Skeletal muscle cell (primary cell): ENCODE measurements around the gene ACVRL1.

Source experiments
- DNase-seq: peaks from one replicate; pipeline ENCODE4 v3.0.0-alpha.2; 2010; ENCODE audit warnings: low read depth
- H3K4me3 ChIP-seq: 2 replicates; pipeline ENCODE4 v1.5.1; 2011; ENCODE audit warnings: low read depth, mild to moderate bottlenecking, control low read depth, low read length, moderate library complexity

Gene ACVRL1

DNA sequence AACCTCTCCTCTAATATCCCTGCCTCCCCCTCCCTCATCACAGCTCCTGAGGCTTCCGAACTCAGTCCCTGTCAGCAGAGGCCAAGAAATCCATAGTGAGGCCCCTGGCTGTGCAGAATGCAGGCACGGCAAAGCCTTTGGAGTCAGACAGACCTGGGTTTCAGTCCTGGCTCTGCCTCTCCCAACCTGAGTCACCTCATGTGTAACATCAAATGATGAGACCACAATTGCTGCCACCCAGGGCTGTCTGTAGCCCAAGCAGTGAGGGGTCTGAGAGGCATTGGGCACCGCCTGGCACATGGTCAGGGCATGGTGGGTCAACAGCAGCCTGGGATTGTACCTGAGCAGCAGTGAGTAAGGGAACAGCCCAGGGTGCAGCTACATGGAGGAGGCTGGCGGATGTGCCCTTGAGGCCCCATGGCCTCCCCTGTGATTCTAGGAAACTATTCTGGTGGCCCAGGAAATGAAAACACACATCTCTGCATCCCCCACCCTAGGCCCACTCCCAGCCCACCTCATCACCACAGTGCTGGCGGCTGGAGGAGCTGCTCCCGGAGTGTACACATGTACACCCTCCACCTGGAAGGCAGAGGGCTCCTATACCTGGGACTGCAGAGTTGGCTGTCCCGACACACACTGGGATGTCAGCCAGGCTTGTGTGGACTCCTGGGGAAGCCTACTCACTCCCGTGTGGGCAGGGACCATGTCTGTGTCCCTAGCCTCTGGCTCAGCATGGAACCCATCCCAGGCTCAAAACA, 11.7 kb upstream of the ACVRL1 start:
- no peak overlapping the region for H3K4me3 ChIP-seq
- DNase-seq: no peak

DNA sequence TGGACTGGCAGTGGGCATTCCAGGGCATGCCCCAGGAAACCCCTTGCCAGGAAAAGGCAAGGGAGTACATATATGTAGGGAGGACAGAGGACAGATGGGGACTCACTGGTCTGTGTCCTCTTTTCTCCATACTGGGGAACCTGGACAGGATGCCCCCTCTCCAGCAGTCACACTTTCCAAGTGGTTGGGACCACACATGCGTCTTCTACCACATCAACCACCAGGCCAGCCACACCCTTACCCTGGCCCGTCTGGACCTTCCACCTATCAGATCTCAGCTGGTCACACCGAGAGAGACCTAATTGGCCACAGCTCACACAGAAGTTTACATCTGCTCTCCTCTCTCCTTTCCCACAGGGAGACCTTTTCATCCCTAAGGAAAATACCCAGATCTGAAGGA, 11.1 kb upstream of the ACVRL1 start:
- no peak overlapping the region for H3K4me3 ChIP-seq
- DNase-seq: no peak

DNA sequence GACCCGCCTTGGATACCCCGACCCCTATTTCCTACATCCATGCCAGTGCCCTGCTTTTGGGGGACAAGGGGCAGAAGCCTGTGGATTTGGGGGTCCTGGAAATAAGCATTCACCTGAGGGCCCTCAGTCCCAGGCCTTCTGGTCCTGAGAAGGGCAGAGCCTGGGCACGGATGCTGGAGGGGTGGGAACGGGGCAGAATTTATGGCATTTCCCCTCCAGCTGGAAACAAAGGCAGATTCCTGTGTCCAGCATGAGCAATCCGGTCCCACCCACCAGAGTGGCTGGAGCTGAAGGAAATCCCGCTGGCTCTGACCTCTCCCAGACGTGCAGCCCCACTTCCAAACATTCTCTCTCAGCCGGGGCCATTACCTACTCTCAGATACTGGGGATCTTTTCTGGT, 10.1 kb upstream of the ACVRL1 start:
- no peak for DNase-seq
- no peak overlapping the region for H3K4me3 ChIP-seq

DNA sequence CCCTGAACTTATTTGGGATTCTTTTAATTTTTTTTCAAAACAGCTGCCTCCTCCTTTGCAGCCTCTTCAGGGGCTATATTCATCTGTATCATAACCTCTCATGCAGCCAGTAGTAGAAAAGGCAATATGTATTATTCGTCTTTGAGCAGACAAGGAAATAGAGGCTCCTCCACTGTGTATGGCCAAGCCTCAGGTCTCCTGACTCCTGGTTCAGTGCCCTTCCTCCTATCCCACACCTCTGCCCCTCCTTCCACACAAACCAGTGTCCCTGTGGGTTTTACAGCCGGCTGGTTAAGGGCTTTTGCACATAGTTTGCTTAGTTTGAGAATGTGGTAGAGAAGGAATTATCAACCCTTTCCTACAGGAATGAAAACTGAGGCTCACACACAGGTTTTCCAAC, 8.8 kb upstream of the ACVRL1 start:
- no peak overlapping the region for H3K4me3 ChIP-seq
- no peak for DNase-seq

DNA sequence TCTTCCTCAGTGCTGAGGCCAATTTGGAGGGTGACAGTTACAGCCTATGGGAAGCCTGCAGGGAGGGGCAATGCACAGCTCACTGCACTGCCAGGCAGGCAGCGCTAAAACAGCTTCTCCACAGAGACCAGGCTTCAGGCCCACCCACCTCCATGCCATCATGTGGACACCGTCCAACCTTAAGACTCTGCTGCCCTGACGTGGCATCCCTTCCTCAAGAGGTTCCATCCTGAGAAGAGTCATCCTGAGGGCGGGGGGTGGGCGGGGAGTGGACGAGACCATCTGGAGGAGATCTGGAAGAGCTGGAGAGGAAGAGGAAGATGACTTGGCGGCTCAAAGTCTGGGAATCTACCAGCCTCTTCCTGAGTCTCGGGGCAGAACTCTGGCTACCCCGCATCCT, 8.4 kb upstream of the ACVRL1 start:
- DNase-seq: no peak
- no peak overlapping the region for H3K4me3 ChIP-seq

DNA sequence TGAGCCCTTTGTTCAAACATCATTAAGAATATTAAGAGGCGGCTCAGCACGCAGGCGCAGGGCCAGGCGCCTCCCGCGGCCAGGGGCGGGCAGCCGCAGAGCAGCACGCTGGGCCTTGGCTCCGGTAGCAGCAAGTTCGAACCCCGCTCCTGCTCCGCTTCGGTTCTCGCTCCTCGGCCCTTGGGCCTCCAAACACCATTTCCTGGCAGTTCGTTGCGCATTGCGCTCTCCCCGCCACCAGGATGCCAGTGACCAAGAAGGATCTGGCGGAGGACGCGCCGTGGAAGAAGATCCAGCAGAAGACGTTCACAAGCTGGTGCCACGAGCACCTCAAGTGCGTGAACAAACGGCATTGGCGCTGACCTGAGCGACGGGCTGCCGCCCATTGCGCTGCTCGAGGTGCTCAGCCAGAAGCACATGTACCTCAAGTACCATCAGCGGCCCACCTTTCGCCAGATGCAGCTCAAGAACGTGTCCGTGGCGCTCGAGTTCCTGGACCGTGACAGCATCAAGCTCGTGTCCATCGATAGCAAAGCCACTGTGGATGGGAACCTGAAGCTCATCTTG, 6.9 kb upstream of the ACVRL1 start:
- H3K4me3 ChIP-seq: no peak overlapping the region
- no peak for DNase-seq

DNA sequence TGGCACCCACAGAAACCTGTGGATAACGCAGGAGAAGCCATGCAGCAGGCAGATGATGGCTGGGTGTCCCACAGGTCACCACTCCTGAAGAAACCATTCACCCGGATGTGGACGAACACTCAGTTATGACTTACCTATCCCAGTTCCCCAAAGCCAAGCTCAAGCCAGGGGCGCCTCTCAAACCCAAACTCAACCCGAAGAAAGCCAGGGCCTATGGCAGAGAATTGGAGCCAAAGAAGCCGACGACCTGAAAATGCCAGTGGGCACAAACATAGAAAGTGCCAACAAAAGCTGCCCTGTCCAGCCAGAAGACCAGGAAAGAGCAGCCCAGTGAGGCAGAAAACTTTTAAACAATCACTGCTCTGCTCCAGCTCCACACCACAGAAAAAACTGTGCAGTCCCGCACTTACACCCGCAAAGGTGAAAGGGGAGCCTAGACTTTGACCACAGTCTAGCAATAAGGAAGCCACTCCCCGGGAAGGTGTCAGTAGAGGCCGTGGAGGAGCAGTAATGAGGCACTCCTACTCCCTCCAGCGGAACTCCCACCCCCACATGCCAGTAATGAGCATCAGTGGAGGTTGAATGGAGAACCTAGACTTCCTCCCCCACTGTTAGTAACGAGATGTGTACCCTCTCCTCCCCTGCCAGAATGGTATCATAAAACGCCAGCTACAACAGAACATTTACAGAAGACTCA, 6.0 kb upstream of the ACVRL1 start:
- no peak overlapping the region for H3K4me3 ChIP-seq
- no peak for DNase-seq

DNA sequence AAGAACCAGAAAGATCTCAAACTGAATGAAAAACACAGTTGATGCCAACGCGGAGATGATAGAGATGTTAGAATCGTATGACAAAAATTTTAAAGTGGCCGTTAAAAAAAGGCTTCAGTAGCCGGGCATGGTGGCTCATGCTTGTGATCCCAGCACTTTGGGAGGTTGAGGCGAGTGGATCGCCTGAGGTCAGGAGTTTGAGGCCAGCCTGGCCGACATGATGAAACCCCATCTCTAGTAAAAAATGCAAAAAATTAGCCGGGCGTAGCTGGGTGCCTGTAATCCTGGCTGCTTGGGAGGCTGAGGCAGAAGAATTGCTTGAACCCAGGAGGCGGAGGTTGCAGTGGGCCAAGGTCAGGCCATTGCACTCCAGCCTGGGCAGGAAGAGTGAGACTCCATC, 5.4 kb upstream of the ACVRL1 start:
- H3K4me3 ChIP-seq: no peak overlapping the region
- no peak for DNase-seq

DNA sequence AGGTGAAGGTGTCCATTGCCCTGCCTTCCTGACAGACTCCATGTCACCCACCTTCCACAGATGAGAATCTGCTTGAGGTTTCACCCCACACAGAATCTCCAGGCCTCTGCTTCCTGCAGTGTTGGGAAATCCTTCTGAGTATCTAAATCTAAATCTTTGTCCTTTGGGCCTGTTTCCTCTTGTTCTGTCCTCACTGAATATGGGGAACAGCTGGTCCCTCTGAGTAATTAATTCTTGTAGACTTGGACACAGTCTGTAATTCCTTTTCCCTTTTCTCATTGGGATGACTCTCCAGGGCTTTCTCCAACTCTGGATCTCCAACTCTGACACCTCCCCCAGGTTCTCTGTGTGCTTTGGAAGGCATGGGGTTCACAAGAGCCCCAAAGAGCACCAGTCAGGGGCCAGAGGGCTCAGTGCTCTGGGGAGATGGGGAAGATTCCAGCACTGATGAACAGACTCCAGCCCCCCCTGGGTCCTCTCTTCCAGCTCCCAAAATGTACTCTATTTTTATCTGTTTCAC, 2.3 kb upstream of the ACVRL1 start:
- H3K4me3 ChIP-seq: no peak overlapping the region
- DNase-seq: peak; percentile 47

DNA sequence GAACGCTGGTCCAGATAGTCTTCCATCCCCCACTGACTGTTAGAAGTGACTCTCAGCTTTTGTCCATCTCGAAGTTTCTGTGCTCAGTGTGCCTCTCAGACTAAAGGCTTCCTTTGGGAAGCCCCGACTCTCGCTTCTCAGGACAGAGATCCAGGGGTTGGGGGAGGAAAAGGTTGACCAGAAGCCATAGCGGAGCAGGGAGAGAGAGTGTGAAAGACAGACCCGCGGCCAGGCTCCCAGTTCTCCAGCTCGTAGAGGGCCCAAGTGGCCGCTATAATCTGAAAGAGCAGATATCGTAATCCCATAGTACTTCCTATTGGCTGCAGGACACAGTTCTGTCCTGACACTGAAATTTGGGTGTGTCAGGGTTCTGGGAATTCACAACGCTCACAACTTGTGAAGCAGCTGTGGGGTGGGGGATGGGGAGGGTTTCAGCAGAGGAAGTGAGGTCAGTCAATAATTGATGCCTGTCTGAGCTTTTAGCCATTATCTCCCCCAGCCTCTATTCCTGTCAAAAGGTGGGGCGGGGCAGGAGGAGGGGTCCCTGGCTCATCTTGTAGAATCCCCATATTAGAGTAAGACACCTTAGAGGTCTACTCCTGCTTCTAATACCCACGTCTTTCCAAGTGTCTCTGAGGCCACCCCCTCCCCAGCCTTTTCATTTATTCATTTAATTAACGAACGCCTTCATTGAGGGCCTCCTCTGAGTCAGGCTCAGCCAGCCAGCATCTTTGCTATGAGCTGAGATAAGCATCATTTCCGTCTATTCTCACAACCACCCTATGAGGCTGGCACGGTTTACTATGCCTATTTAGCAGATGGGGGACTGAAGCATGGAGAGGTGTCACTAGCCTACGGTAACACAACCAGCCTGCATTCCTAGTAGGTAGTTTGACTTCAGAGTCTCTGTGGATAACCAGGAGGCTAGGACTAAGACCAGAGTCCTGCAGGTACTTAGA, 1.6 kb upstream of the ACVRL1 start:
- DNase-seq: no peak

DNA sequence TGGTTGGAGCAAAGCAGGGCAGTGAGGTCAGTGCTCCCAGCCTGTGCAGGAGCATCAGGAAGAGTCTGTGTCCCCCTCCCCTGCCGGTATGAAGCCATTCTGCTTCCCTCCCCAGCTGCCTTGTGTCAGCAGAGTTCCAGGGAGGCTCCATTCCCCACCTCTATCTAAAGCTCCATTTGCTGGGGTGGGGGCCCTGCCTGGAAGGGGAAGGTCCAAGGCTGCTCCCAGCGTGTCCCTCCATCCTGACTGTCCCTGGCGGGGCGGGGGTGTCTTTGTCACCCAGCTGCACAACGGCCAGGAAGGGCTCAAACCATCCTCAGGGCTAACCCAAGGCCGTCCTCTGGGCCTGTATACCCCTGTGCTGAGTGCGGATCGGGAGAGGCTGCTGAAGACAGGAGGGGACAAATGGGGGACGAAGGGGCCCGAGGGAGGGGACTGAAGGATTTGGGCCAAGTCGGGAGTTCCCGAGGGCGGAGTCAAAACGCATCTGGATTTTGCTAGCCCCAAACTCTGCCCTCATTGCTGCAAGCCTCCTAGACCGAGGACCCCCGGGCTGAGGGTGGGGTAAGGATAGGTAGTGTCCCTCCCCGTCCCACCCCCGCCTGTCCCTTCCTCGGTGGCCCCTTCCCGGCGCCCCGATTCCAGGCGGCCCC, 748 bp upstream of the ACVRL1 start:
- peak overlapping the region; percentile 47 for H3K4me3 ChIP-seq
- DNase-seq: no peak

More for the DNA sequence above, 1.6 kb upstream of the ACVRL1 start:
- H3K4me3 ChIP-seq: no peak overlapping the region

DNA sequence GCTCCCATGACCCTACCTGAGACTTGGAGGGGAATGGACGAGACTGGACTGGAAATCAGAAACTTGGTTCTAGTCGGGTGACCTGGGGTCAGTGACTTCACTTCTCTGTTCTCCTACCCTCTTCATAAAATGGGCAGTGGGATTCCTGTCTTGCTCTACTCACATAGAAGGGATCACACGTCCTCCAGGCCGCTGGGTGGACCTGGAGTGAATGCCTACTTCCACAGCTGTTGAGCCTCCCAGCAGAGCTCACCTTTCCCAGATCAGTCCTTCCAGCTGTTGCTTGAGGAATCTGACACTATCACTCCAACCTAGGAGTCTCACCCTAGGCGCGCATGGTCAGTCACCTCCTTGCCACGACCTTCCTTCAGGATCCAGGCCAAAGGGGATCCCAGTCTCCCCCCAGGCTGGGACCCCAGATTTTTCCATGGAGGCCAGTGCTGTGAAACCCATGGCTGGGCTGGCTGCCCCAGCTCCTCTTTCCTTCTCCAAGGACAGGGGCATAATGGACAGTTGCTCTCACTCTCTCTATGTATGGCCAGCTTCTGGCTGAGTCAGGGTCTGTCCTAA, 637 bp downstream of the ACVRL1 start:
- DNase-seq: no peak
- peak overlapping the region; percentile 47 for H3K4me3 ChIP-seq

DNA sequence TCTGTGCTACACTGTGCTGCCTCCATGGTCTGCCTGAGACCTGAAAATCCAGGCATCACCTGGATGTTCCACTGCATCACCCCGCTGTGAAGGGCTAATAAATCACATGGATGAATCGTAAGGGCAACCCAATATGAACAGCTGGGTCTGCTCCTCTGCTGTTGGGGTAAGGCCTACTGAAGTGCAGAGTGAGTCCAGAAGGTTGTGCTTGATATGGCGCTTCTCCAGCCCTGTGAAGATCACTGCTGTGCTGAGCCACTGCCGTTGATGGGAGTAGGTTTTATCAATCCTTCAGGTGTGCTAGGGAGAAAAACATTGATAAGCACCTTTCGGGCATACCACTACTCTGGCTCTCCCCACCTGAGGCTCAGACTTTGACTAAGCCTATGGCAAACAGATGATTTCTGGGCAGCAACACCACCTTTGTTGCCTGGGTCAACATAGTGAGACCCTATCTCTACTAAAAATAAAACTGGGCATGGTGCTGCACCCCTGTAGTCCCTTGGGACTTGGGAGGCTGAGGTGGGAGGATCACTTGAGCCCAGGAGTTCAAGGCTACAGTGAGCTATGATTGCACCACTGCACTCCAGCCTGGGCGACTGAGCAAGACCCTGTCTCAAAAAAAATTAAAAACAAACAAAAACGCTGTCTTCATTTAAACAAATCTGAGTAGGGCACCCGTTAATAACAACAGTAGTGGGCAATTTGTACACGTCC, 1.7 kb downstream of the ACVRL1 start:
- H3K4me3 ChIP-seq: no peak overlapping the region
- DNase-seq: no peak

DNA sequence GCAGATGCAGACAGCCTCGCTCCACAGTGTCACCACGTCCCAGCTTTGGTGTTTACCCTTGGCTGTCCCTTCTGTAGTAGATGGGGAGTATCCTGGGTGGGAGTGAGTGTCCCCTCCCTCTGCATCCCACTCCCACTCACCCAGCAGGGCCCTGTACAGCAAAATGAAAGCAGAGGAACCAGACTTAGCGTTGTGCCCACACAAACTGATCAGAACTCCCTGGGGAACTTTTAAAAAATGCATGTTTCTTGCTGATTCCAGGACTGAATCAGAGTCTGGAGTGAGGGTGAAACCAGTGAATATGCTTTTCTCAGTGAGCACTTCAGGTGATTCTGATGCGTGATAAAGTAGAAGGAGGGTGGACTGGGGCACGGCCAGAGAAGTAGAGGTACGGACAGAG, 2.9 kb downstream of the ACVRL1 start:
- no peak overlapping the region for H3K4me3 ChIP-seq
- DNase-seq: no peak

DNA sequence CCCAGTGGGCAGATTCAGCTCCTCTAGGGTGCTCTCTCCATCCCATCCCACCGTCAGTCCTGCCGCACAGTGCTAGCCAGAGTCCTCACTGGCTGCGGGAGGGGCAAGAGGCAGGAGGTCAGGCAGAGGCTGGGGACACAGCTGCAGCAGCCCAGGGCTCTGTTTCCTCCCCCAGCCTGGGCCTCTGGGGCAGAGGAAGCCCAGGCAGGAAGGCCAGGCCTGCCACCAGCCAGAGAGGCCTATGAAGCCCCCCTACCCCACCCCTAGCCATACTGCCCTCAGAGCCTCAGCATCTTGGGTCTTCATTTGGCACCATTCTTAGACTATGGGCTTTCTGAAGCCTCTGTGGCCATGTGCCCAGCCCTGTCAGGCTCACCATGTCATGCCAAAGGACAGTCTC, 3.4 kb downstream of the ACVRL1 start:
- H3K4me3 ChIP-seq: no peak overlapping the region
- DNase-seq: no peak

DNA sequence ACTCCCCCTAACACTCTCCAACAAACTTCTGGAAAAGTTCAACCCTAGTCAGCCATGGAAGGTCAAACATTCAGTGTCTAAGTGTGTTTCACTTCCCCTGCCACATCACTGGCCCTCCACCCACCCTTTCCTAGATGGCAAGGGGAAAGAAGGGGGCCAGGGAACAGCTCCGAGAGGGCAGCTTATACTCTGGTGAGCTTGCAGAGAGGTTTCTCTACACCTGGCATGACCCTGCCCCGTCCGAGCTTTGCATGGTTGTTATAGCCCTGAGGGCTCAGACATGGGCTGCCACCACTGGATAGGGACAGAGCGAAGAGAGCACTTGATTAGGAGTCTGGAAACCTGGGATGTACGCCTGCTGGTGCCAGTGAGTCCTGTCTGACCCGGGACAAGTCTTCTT, 4.0 kb downstream of the ACVRL1 start:
- H3K4me3 ChIP-seq: no peak overlapping the region
- no peak for DNase-seq

DNA sequence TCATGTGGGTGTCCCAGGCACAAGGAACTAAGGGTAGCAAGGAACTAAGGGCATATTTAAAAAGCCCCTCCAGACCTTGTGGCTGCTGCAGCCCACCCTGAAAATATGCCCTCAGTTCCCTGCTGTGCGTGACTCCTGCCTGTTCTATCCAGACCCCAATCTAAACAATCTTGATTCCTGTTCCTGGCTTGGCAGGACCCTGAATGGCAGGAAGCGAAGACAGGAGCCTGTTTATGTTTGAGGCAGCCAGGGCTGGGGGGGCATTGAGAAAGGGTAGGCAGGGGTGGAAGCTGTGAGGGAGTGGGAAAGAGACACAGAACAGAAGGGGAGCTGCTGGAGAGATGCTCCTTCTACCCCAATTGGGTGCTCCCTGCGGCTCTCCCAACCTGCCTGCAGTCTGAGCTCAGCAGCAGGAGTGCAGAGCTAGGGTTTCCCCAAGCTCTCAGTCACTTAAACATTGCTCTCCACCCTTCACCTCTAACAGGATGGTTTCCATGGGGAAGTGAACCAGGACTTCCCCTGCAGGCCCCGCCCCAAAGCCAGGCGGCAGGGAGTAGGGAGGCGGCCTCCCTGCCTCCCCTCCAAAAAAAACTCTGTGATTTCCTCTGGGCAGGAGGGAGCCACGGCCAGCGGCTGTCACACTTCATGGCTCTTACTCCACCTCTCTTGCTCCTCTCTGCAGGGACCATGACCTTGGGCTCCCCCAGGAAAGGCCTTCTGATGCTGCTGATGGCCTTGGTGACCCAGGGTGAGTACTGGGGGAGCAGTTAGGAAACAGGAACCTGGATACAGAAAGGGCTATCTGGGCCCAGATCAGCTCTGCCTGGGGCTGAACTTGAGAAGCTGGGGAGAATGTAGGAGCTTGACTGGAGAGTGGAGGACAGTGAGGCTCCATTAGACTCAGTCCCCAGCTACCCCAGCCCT, 4.7 kb downstream of the ACVRL1 start:
- H3K4me3 ChIP-seq: no peak overlapping the region
- no peak for DNase-seq
